Measurements from ENCODE around the gene NCOA1. TPM values are rescaled to one million over a fixed set of nuclear protein-coding genes. Genes with fewer than 3 reads are reported as not detected.

Gene NCOA1
- polyA plus RNA-seq, 1 donor from 2014 or later, result 23.0 TPM

GRCh38 chr2:24611631-24612030 lies 120.6 kb downstream of the NCOA1 start:
- Histone ChIP-seq H3K4me3 (ENCODE audit: low read length) (no peak overlapping the region), H3K27me3 (ENCODE audit: insufficient read depth, low read depth, low read length) (no peaks in the 10 kb centered on the region), H3K27ac (ENCODE audit: low read length) (no peak overlapping the region), H3K9ac (ENCODE audit: low read length) (no peak overlapping the region), H3K9me2 (ENCODE audit: insufficient read depth, low read length) (no peaks in the 10 kb centered on the region), H3K79me2 (replicated peaks; ENCODE audit: insufficient read depth, low read length) (peaks cover 30% of the 10 kb centered on the region), H3K4me2 (ENCODE audit: low read length) (no peak overlapping the region), H4K20me1 (ENCODE audit: insufficient read depth) (no peaks in the 10 kb centered on the region), H2AFZ (ENCODE audit: low read depth, low read length) (no peak overlapping the region), H3K9me3 (ENCODE audit: low read length) (no peaks in the 10 kb centered on the region), H3K36me3 (ENCODE audit: insufficient read depth, low read length) (no peaks in the 10 kb centered on the region), H3F3A (ENCODE audit: insufficient read depth, low read length, poor library complexity, severe bottlenecking) (no peaks in the 10 kb centered on the region)
- TF ChIP-seq EZH2 (IDR thresholded peaks at IDR 0.05; ENCODE audit: borderline replicate concordance, insufficient read depth, low read length, poor library complexity, severe bottlenecking) (no peak), POLR2AphosphoS5 (IDR thresholded peaks at IDR 0.05) (no peak), MXI1 (conservative IDR thresholded peaks at IDR 0.05; ENCODE audit: poor library complexity, severe bottlenecking) (no peak), SMC3 (conservative IDR thresholded peaks at IDR 0.05; ENCODE audit: poor library complexity) (no peak)
- TF ChIP-seq, protein P1, sequence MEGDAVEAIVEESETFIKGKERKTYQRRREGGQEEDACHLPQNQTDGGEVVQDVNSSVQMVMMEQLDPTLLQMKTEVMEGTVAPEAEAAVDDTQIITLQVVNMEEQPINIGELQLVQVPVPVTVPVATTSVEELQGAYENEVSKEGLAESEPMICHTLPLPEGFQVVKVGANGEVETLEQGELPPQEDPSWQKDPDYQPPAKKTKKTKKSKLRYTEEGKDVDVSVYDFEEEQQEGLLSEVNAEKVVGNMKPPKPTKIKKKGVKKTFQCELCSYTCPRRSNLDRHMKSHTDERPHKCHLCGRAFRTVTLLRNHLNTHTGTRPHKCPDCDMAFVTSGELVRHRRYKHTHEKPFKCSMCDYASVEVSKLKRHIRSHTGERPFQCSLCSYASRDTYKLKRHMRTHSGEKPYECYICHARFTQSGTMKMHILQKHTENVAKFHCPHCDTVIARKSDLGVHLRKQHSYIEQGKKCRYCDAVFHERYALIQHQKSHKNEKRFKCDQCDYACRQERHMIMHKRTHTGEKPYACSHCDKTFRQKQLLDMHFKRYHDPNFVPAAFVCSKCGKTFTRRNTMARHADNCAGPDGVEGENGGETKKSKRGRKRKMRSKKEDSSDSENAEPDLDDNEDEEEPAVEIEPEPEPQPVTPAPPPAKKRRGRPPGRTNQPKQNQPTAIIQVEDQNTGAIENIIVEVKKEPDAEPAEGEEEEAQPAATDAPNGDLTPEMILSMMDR (IDR thresholded peaks at IDR 0.05; ENCODE audit: poor library complexity, severe bottlenecking), result no peak

- H3K27me3 ChIP-seq (ENCODE audit: insufficient read depth, low read depth, low read length), result no peaks in the 10 kb centered on the region
These were observed 122.2 kb downstream of the NCOA1 start for GRCh38 chr2:24613154-24613814.

More at GRCh38 chr2:24613154-24613814, 122.2 kb downstream of the NCOA1 start:
- no peak overlapping the region for H3K9ac ChIP-seq (ENCODE audit: low read length)
- no peak overlapping the region for H3K4me3 ChIP-seq (ENCODE audit: low read length)
- H3K9me2 ChIP-seq (ENCODE audit: insufficient read depth, low read length), result no peaks in the 10 kb centered on the region
- H3F3A ChIP-seq (ENCODE audit: insufficient read depth, low read length, poor library complexity, severe bottlenecking), result no peaks in the 10 kb centered on the region
- no peak overlapping the region for H3K27ac ChIP-seq (ENCODE audit: low read length)
- H3K36me3 ChIP-seq (ENCODE audit: insufficient read depth, low read length), result no peaks in the 10 kb centered on the region
- no peaks in the 10 kb centered on the region for H4K20me1 ChIP-seq (ENCODE audit: insufficient read depth)
- no peaks in the 10 kb centered on the region for H3K9me3 ChIP-seq (ENCODE audit: low read length)
- TF ChIP-seq, protein P2, sequence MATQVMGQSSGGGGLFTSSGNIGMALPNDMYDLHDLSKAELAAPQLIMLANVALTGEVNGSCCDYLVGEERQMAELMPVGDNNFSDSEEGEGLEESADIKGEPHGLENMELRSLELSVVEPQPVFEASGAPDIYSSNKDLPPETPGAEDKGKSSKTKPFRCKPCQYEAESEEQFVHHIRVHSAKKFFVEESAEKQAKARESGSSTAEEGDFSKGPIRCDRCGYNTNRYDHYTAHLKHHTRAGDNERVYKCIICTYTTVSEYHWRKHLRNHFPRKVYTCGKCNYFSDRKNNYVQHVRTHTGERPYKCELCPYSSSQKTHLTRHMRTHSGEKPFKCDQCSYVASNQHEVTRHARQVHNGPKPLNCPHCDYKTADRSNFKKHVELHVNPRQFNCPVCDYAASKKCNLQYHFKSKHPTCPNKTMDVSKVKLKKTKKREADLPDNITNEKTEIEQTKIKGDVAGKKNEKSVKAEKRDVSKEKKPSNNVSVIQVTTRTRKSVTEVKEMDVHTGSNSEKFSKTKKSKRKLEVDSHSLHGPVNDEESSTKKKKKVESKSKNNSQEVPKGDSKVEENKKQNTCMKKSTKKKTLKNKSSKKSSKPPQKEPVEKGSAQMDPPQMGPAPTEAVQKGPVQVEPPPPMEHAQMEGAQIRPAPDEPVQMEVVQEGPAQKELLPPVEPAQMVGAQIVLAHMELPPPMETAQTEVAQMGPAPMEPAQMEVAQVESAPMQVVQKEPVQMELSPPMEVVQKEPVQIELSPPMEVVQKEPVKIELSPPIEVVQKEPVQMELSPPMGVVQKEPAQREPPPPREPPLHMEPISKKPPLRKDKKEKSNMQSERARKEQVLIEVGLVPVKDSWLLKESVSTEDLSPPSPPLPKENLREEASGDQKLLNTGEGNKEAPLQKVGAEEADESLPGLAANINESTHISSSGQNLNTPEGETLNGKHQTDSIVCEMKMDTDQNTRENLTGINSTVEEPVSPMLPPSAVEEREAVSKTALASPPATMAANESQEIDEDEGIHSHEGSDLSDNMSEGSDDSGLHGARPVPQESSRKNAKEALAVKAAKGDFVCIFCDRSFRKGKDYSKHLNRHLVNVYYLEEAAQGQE (IDR thresholded peaks at IDR 0.05; ENCODE audit: borderline replicate concordance), result no peak
- TF ChIP-seq SMC3 (conservative IDR thresholded peaks at IDR 0.05; ENCODE audit: poor library complexity) (no peak), RAD21 (conservative IDR thresholded peaks at IDR 0.05) (no peak), POLR2AphosphoS5 (IDR thresholded peaks at IDR 0.05) (no peak), TAF1 (IDR thresholded peaks at IDR 0.05; ENCODE audit: low read depth) (no peak), EP300 (conservative IDR thresholded peaks at IDR 0.05; ENCODE audit: poor library complexity, severe bottlenecking) (no peak), EZH2 (IDR thresholded peaks at IDR 0.05; ENCODE audit: borderline replicate concordance, insufficient read depth, low read length, poor library complexity, severe bottlenecking) (no peak), MXI1 (conservative IDR thresholded peaks at IDR 0.05; ENCODE audit: poor library complexity, severe bottlenecking) (no peak)
- TF ChIP-seq, protein P1 (IDR thresholded peaks at IDR 0.05; ENCODE audit: poor library complexity, severe bottlenecking), result no peak
- peaks cover 32% of the 10 kb centered on the region for H3K79me2 ChIP-seq (replicated peaks; ENCODE audit: insufficient read depth, low read length)
- no peak overlapping the region for H2AFZ ChIP-seq (ENCODE audit: low read depth, low read length)
- no peak overlapping the region for H3K4me2 ChIP-seq (ENCODE audit: low read length)
